Stimulated activated CD8-positive, alpha-beta memory T cell treated with anti-CD3 and anti-CD28 coated beads, Interleukin-4, amount 100 ng/mL, for 4 hours (primary cell): Measurements from ENCODE around the gene RFPL3.
"Not testable (repeated sequence)": the region's sequence is repeated elsewhere in the genome, so short reads cannot be mapped to it uniquely, and the experiment has no call there.

Experiments used
- DNase-seq, 2 donors: peaks; one replicate each; pipeline ENCODE4 v3.0.0-alpha.2; 2020; ENCODE audit warnings: low read depth in 2 of 2, low spot score in 1 of 2

Gene RFPL3

GRCh38 chr22:32357567-32357966 lies at the start of gene RFPL3:
Gene RFPL3 (plus strand): TSS chr22:32357867. CDS start chr22:32358072, 205 bp downstream.
- DNase-seq, result not testable (repeated sequence)

- no peak for DNase-seq
Observed at GRCh38 chr22:32308191-32308590, 49.5 kb upstream of the RFPL3 start.

DNA sequence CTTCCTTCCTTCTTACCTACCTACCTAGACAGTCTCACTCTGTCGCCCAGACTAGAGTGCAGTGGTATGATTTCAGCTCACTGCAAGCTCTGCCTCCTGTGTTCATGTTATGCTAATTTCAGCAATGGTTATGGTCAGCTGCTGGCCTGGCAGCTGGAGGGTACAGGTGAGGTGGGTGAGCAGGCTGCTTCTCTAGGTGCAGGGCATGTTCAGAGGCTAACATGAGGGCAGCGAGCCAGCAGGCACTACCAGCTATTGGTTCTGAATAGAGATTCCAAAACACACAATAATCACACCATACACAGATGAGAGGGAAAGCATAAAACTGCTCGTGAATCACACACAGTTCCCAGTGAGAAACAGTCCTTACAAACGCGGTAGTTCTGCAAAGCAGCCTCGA lies 48.7 kb upstream of the RFPL3 start:
- DNase-seq, result no peak

DNA sequence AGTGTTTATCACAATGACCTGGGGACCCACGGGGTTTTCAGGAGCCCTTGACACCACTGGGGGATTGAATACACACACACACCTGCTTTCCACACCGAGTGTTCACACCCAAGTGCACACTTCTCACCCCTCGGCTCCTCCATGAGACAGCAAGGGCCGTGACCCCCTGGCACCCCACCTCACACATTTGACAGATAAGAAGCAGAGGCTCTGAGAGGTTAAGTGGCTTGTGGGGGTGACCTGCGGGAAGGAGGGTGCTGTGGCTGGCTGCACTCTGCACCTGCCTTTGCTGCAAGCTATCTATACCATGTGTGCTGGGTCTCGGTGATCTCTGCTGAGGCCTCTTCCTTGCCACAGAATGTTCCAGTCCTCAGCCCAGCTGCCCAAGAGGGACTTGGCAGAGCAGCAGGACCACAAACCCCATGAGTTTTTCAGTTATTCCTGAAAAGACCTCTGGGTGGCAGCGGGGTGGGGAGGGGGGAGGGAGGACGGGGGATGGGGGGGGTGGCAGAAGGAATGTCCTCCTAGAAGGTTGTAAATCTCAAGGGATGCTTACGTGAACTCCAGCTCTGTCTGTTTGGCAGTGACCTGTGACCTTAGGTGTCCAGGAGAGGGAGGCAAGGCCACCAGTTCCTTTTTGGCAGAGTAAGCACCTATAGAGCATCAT lies 47.9 kb upstream of the RFPL3 start:
- no peak for DNase-seq

DNA sequence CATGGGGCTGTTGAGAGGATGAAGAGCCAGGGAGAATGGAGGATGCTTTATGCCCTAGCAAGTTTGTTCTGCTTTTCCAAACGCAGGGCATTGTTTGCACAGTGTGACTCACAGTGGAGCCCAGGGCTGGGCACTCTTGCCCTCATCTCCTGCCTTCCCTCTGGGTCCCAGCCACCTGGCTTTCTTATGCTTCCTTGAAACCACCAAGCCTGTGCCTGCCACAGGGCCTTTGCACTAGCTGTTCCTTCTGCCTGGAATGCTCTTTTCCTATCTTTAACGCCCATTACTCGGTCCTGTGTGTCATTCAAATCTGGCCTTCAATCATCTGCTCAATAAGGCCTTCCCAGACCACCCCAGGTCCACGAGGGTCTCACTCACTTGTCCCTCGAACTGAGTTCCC lies 46.9 kb upstream of the RFPL3 start:
- no peak for DNase-seq

DNA sequence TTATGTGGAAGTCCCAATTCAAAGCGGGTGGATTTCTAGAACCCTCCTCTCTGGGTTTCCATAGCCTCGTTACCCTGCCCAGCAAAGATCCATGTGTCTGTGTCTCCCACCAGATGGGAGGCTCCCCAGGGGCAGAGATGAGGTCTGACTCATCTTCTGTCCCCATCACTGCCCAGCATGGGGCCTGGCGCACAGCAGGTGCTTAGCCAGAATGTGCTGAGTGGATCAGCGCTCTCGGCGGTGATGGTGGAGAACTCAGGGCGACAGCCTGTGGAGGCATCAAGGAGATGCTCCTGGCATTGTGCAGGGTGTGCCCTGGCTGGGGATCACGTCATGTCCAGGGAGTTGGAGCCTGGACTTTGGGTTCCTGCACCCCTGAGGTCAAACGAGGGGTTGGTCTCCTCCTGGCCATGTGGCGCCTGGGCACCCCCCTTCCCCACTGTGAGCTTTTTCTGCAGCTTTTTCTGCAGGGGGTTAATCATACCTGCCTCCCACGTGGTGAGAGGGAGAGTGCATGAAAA lies 46.1 kb upstream of the RFPL3 start:
- no peak for DNase-seq

GRCh38 chr22:32312748-32313147 lies 44.9 kb upstream of the RFPL3 start:
- no peak for DNase-seq

- no peak for DNase-seq
Observed at GRCh38 chr22:32313532-32313931, 44.1 kb upstream of the RFPL3 start.

- no peak for DNase-seq
Observed at GRCh38 chr22:32317524-32317923, 40.1 kb upstream of the RFPL3 start.

DNA sequence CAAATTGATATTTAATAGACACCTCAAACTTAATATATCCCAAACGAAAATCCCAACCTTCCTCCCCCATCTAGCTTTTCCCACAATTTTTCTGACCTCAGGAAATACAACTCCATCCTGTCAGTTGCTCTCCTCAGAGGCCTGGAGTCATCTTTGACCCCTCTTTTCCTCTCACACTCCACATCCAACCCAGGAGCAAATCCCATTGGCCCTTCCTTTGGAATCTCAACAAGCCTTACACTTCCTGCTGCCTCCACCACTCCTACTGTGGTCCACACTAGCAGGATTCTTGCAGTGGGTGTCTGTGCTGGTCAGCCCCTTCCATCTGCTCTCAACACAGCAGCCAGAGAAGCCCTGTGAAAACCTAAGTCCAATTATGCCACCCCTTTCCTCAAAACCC lies 39.3 kb upstream of the RFPL3 start:
- no peak for DNase-seq

GRCh38 chr22:32319861-32320406 lies 37.7 kb upstream of the RFPL3 start:
- no peak for DNase-seq

DNA sequence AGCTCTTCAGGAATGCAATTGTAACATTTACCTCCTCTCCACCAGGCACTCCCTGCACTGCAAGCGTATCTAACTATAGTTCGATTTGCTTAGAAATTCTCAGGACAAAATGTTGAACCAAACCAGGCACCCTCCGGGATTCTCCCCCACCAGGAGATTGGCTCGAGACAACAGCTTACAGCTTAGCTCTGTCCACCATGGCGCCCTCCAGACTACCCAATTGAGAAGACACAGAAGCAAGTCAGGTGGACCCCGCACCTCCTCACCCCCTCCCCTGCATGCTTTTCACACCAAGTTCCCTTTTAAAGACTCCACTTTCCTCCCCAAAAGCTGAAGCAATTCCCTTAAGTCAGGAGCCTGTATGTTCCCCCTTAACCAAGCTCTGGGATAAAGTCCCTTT lies 34.7 kb upstream of the RFPL3 start:
- DNase-seq, result no peak

DNA sequence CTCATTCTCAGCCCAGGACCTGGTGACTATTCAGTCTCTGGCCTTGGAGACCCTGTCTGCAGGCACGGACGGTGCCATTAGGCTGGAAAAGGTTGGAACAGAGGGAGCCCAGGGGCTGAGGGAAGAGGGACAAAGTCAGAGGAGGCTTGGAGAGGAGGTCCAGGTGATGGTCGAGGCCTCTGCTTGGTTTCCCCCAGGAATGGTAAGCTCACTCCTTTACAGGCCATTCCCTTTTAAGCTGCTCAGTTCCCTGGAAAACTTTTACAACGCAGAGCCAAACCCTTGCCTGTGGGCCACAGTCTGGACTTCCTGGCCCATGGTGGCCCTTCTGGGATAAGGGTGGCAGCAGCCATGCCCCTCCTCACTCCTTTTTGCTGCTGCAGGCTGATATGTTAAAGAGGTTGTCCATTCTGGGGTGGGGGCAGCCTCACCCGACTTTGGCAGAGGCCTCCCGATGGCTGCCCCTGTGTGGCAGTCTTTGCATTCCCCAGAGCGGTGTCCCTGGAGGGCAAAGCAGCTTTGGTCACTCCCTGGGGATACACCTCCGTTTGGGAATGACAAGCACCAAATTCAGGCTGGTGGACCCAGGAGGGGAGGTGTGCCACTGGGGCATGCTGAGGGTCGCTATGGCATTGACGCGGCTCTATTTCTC lies 34.0 kb upstream of the RFPL3 start:
- DNase-seq, result no peak

DNA sequence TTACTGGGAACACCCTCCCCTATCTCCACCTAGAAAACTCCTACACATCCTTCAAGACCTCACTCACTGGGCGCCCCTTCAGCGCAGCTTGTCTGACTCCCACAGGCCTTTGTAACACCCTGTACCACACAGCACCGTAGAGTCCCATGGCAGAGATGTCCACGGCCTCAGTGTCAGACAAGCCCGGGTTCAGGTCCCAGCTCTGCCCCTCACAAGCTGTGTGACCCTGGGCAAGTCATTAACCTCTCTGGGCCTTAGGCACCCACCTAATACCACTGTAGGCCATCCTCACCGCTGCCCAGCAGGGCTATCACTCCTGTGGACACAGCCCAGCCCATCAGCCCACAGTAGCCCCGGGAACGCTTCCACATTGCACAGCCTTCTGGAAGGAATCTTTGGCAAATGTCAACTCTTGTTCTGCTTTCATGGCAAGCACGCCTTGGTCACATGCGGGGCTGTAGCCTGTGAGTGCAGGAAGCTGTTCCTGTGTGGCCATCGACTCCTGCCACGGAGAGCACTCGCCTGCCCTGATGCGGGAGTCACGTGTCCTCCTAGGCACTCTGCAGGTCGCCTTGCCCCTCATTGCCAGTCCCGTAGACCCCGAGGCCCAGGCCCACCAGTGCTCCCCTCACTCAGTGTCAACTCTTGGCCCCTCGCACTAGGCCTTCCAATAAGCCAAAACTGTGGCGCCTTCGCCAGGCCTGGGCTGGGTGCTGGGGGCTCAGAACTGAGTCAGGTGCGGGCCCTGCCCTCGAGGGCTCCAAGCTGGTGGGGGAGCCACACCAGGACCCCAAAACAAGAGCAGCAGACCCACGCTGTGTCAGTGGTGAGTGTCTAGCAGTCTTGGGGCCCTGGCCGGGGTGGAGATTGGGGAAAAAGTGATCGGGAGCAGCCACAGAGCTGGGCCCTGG lies 32.9 kb upstream of the RFPL3 start:
- DNase-seq, result no peak

DNA sequence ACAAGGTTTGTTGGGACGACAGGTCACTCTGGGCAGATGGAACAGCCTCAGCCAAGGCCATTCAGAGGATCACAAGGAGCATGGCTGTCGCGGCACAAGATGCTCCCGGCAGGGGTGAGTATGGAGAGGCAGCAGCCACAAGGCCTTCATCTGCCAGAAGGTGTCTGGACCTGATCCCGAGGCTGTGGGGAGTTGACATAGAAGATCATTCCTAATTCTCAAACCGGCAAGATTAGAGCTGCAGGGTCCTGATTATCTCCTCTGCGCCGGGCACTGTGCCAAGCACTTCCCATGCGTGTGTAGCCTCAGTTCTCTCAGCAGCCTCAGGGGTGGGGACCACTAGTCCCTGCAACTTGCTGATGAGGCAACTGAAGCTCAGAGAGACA lies 32.3 kb upstream of the RFPL3 start:
- DNase-seq, result no peak

GRCh38 chr22:32325811-32326237 lies 31.8 kb upstream of the RFPL3 start:
- DNase-seq, result no peak

- DNase-seq, result no peak
Observed at GRCh38 chr22:32326647-32327046, 31.0 kb upstream of the RFPL3 start.

- DNase-seq, result no peak
Observed at GRCh38 chr22:32327066-32327465, 30.6 kb upstream of the RFPL3 start.

GRCh38 chr22:32327596-32328171 lies 30.0 kb upstream of the RFPL3 start:
- DNase-seq, result no peak

DNA sequence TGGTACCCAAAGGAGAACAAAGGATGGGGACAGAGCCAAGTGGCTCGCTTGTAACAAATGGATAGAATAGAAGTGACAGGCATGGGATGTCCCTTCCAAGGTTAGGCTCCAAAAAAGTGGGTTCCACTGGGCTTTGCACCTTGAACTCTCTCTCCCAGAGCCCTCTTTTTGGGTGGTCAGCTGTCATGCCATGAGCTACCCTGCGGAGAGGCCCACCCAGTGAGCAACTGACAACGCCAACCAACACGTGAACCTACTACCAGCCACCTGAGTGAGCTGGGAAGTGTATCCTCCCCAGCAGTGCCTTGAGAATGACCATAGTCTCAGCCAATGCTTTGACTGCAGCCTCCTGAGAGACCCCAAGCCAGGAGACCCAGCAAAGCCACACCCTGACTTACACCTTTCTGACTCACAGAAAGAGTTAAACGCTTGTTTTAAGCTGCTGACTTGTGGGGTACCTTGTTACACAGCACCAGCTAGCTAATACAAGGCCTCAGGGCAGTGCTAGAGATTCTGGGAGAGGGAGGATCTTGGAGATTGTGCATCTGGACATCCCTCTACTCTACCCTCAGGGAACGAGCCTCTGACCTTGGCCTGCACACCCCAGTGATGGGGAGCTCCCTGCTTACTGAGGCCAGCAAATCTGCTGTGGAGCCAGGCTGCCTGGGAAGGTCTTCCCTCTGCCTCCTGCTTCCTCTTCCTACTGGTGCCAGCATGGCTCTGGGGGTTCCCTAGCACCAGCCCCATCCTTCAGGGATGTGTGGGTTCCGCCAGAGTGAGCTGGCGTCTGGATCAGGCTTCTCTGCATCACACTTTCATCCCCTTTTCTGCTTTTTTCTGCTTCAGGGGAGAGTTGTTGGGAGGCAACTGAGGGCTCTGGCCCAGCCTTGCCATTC lies 29.1 kb upstream of the RFPL3 start:
- DNase-seq, result no peak
